HG02973 (cell line): ENCODE results near the gene ETNK1.
"Not testable (repeated sequence)": the region's sequence is repeated elsewhere in the genome, so short reads cannot be mapped to it uniquely, and the experiment has no call there.

ENCODE experiments used
- ATAC-seq: cut with Tn5 transposase; IDR thresholded peaks from one replicate; pipeline ENCODE4 v1.9.1; 2021; ENCODE audit warnings: moderate library complexity; ENCODE audit not compliant: unreplicated experiment

ETNK1 gene

GRCh38 chr12:22624870-22625761 lies at the start of gene ETNK1:
Gene ETNK1, plus strand, starts transcription at chr12:22625171. Its CDS starts 260 bp downstream, at chr12:22625431.
- ATAC-seq: peak; percentile 97

- ATAC-seq: no peak
Measured at GRCh38 chr12:22576065-22576464, 48.9 kb upstream of the ETNK1 start.

GRCh38 chr12:22576473-22576872 lies 48.5 kb upstream of the ETNK1 start:
- ATAC-seq: no peak

DNA sequence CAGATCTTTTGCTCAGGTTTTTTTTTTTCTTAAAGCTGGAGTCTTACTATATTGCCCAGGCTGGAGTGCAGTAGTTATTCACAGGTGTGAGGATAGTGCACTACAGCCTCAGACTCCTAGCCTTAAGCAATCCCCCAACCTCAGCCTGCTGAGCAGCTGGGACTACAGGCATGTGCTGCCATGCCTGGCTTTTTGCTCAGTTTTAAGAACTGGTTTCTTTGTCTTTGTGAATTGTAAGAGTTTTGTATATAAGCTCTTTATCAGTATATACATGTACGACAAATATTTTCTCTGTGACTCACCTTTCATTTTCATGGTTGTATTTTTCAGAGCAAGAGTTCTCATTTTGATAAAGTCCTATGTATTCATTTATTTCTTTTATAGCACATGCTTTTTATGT lies 47.3 kb upstream of the ETNK1 start:
- ATAC-seq: no peak

DNA sequence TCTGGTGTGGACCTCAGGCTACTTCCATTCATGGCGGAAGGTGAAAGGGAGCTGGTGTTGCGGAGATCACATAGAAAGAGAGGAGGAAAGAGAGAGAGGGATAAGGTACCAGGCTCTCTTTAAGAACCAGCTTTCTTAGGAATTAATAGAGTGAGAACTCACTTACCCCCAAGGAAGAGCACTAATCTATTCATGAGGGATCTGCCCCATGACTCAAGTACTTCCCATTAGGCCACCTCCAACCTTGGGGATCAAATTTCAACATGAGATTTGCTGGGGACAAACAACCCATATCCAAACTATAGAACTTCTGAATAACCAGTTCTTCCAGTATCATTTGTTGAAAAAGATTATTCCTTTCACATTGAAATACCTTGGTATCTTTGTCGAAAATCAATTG lies 46.6 kb upstream of the ETNK1 start:
- ATAC-seq: no peak

DNA sequence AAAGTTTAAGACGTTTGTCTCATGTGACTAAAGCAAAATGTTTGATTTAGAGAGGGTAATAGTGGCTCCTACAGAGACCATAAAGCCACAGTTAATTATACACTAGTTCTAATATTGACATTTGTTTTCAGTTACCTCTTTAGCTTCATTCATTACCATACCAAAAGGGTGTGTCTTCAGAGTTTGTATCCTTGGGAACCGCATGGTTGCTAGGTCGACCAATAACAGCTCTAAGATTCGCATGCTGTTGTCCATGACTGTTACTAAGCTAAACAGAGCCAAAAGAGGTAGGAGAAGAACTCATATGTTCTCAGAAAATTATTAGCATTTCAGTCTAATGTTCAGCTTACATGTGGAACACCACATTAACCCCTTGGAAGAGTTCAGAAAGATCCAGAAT lies 36.2 kb upstream of the ETNK1 start:
- ATAC-seq: no peak

DNA sequence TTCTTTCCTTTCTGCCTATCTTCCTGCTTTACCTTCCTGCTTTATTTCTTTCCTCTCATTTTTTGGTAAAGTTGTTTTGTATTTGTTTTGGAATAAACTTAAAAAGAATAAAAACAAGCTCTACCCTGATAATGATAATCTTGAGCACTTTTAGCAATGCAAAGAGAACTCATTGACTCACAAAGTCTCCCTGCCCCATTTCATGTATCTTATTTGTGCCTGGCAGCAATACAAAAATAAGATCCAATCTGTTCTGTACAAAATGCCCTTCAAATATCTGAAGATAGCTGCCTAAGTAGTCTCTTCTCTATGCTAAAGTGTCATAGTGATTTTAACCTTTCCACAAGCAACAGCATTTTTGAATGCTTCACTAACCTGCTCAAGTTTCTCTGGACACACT lies 31.1 kb upstream of the ETNK1 start:
- no peak for ATAC-seq

- not testable (repeated sequence) for ATAC-seq
Measured at GRCh38 chr12:22597539-22597938, 27.4 kb upstream of the ETNK1 start.

GRCh38 chr12:22598141-22598762 lies 26.7 kb upstream of the ETNK1 start:
- ATAC-seq: no peak

DNA sequence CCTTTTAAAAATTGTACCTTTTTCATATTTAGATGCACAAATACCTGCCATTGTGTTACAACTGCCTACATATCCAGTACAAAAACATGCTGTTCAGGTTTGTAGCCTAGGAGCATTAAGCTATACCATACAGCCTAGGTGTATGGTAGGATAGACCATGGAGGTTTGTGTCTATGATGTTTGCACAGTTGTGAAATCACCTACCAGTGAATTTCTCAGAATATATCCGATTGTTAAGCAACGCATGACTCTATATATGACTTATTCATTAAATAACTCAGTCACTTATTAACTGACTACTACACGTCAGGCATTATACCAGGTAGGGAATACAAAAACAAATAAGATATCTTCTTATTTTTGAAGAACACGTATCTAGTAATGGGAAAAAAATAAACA lies 26.2 kb upstream of the ETNK1 start:
- ATAC-seq: no peak

GRCh38 chr12:22600181-22600580 lies 24.8 kb upstream of the ETNK1 start:
- ATAC-seq: no peak

GRCh38 chr12:22609501-22609900 lies 15.5 kb upstream of the ETNK1 start:
- no peak for ATAC-seq

GRCh38 chr12:22610131-22610530 lies 14.8 kb upstream of the ETNK1 start:
- ATAC-seq: no peak

DNA sequence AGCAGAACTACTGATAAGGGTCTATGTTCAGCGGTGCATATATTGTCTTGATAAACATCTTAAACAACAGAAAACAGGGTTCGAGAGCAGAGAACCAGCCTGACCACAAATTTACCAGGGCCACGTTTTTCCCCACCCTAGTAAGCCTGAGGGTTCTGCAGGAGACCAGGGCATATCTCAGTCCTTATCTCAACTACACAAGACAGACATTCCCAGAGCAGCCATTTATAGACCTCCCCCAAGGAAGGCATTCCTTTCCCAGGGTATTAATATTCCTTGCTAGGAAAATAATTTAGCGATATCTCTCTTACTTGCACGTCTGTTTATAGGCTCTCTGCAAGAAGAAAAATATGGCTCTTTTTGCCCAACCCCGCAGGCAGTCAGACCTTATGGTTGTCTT lies 12.1 kb upstream of the ETNK1 start:
- not testable (repeated sequence) for ATAC-seq

DNA sequence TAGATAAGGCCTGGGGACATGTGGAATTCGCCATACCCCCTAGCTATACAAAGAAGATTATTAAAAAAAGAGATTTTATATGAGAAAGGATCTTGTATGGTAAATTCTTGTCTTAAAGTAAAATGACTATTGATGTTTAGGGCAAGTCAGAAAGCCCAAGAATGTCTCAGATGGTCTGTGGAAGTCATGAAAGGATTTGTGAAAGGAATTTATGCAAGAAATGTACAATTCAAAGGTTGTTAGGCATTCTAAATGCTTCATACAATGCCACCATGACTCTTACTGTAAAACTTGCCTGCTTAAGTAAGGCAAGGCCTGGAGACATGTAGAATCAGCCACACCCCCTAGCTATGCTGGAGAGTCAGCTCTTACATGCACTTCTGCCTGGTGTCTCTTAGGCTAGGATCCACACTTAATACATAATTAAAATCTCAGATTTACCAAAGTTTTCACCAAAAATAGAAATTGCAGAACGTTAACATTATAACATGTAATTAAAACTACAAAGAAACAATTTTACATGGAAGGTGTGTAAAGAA lies 8.9 kb upstream of the ETNK1 start:
- no peak for ATAC-seq

DNA sequence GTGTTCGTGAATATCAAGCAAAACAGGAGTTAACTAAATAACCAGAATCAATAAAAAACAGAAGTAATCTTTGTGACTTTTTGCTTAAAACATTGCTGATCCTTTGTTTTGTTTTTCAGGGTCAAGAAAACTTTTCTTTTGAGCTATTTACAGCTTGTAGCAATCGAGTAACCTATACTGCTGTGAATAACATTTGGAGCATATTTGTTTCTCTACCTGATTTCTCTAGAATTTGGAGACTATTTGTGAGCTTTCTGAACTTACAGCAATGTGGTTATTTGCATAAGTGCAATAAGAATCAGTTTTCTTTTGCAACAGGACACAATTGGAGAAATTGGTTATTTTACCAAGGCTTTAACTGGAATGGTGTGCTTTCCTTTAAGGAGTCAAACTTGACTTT lies 7.3 kb upstream of the ETNK1 start:
- ATAC-seq: no peak

DNA sequence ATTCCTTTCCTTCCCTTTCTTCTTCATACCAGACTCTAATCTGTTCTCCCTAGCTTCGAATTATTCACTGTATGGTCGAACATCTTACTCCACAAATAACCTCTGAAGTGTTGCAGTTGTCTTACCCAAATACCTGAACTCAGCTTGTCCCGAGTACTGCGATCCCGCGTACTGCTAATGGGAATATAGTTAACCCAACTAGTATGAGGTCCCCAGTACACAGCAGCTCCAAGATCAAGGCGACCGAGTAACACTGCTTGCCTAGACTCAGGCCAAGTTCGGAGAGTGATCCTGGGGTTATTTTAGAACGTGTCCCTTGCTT lies 462 bp upstream of the ETNK1 start:
- ATAC-seq: no peak

DNA sequence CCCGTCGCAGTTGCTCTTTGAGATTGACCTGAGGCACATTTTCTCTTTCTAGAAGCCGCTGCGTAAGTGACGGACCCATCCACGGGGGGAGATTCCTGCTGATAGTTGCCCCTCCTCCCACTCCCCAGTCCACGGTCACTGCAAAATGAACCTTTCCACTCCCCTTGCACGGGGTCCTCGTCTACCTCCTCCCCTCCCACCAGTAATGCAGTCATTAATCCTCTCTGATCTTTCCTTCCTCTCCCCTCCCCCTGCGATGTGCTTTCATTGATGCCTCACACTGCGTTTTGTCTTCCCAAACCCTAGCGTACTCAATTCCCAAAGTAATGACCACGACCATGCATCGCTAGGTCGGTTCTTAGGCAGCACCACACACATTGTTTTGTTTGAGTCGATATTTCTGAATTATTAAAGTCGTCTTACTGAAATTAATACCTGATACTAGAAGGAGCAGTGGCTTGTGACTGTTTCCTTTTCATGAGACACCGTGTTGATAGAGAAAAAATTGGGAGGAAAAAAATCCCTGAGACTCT lies 857 bp downstream of the ETNK1 start:
- ATAC-seq: peak; percentile 33

DNA sequence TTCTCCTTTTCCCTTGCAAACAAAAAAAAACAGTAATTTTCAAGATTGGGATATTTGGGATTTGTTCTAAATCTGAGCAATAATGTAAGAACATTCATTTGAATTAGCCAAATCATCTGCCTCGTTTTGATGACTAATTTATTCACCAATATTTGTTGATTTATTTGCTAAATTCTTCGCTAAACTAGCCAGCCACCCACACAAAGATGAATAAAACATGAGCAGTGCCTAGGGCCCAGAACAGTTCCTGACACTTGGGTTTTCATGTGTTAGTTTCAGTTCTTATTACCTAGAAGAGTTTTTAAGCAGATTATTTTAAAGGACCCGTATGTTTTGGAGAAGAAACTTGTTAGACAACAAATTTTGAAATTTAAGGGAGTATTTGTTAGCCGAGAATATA lies 1.4 kb downstream of the ETNK1 start:
- ATAC-seq: peak; percentile 29

DNA sequence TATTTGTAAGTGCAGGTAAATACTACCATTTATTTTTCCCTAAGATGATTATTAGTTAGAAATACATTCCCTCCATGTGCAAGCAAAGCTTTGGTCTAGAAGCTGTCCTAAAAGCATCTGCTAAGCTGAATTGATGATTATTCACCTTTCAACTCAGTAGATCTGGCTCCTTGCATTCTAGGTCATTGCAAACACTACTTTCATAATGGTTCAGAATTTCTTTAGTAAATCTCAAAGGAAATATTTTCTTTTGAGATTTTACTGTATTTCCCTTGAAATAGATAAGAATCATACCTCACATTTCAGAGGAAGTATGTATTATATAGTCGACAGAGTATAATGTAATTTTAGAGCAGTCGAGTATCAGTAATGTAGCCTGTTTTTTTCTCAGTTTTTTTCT lies 2.4 kb downstream of the ETNK1 start:
- ATAC-seq: no peak

DNA sequence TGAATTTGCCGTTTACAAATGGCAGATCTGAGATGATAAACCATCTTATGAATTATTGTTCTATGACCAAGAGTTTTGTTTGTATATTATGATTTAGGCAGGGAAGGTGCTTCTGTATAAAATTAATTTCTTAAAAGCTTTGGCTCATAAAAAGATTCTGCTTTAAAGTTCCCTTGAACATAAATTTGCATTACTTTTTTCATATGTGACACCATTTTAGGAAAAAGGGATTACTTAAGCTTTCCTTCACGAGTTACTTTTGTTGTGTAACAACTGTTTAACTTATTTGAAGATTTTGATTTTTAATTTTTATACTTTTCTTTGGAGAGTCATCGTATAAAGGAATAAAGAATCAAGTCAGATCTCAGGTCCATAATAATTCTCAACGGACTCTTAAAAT lies 3.3 kb downstream of the ETNK1 start:
- ATAC-seq: no peak

- ATAC-seq: no peak
Measured at GRCh38 chr12:22631863-22632463, 7.0 kb downstream of the ETNK1 start.
